Neural cell (in vitro differentiated cells): ENCODE results near the gene PPFIBP1. TPM values are rescaled to one million over a fixed set of nuclear protein-coding genes. Genes with fewer than 3 reads are reported as not detected.

Experiments used
- H2AFZ ChIP-seq: fragments of 200-600, 300-800 bp; sonication (generic), shearing (Covaris generic); 2 replicates; pipeline ENCODE4 v1.6.0; 2014; ENCODE audit warnings: low read depth, mild to moderate bottlenecking, antibody characterized with exemption, low read length, moderate library complexity
- H3F3A ChIP-seq: fragments of 200-600 bp; shearing (Covaris generic); 2 replicates; pipeline ENCODE4 v1.6.1; 2016; ENCODE audit warnings: mild to moderate bottlenecking, moderate library complexity, mixed read lengths, antibody characterized with exemption, low read length; ENCODE audit not compliant: insufficient read depth, poor library complexity, severe bottlenecking
- H3K27ac ChIP-seq: fragments of 200-600, 300-800 bp; sonication (generic), shearing (Covaris generic); 2 replicates; pipeline ENCODE4 v1.5.1; 2014; ENCODE audit warnings: mild to moderate bottlenecking, low read length, moderate library complexity
- H3K27me3 ChIP-seq: fragments of 300-800, 200-600 bp; sonication (generic), shearing (Covaris generic); 2 replicates; pipeline ENCODE4 v1.6.0; 2014; ENCODE audit warnings: mild to moderate bottlenecking, low read depth, low read length, moderate library complexity; ENCODE audit not compliant: insufficient read depth
- H3K36me3 ChIP-seq: fragments of 300-800, 200-600 bp; sonication (generic), shearing (Covaris generic); 2 replicates; pipeline ENCODE4 v1.5.1; 2014; ENCODE audit warnings: mild to moderate bottlenecking, antibody characterized with exemption, low read length, moderate library complexity; ENCODE audit not compliant: insufficient read depth
- H3K4me2 ChIP-seq: fragments of 300-800, 200-600 bp; sonication (generic), shearing (Covaris generic); 2 replicates; pipeline ENCODE4 v1.6.0; 2014; ENCODE audit warnings: mild to moderate bottlenecking, low read length
- H3K4me3 ChIP-seq: fragments of 300-800, 200-600 bp; sonication (generic), shearing (Covaris generic); 2 replicates; pipeline ENCODE4 v1.5.1; 2014; ENCODE audit warnings: mild to moderate bottlenecking, low read length, moderate library complexity
- H3K79me2 ChIP-seq: fragments of 200-600 bp; shearing (Covaris generic); replicated peaks from 2 replicates; pipeline ENCODE4 v1.6.0; 2014; ENCODE audit warnings: mild to moderate bottlenecking, low read length, moderate library complexity; ENCODE audit not compliant: insufficient read depth
- H3K9ac ChIP-seq: fragments of 300-800, 200-600 bp; sonication (generic), shearing (Covaris generic); 2 replicates; pipeline ENCODE4 v1.6.1; 2016; ENCODE audit warnings: mild to moderate bottlenecking, low read length, mixed read lengths
- H3K9me2 ChIP-seq: fragments of 200-600 bp; shearing (Covaris generic); 2 replicates; pipeline ENCODE4 v1.6.1; 2016; ENCODE audit warnings: mild to moderate bottlenecking, low read length, mixed read lengths; ENCODE audit not compliant: insufficient read depth
- H3K9me3 ChIP-seq: fragments of 200-600, 300-800 bp; sonication (generic), shearing (Covaris generic); 2 replicates; pipeline ENCODE4 v1.6.1; 2016; ENCODE audit warnings: mild to moderate bottlenecking, mixed run types, low read length, moderate library complexity, mixed read lengths
- H4K20me1 ChIP-seq: fragments of 200-600 bp; shearing (Covaris generic); 2 replicates; pipeline ENCODE4 v1.6.1; 2016; ENCODE audit warnings: mild to moderate bottlenecking, mixed run types; ENCODE audit not compliant: insufficient read depth
- EP300 ChIP-seq: fragments of 450-650 bp; conservative IDR thresholded peaks from 2 replicates; pipeline ENCODE4 v1.6.1; 2014; ENCODE audit warnings: antibody characterized with exemption, mild to moderate bottlenecking, moderate library complexity; ENCODE audit not compliant: poor library complexity, severe bottlenecking
- EZH2 ChIP-seq: fragments of 200-600, 300-800 bp; shearing (Covaris generic), sonication (generic); IDR thresholded peaks from 2 replicates; pipeline ENCODE4 v1.6.1; 2014; ENCODE audit warnings: antibody characterized with exemption, low read length, borderline replicate concordance, mild to moderate bottlenecking; ENCODE audit not compliant: insufficient read depth, poor library complexity, severe bottlenecking
- MXI1 ChIP-seq: fragments of 450-650 bp; conservative IDR thresholded peaks from 2 replicates; pipeline ENCODE4 v1.6.1; 2014; ENCODE audit warnings: antibody characterized with exemption, mild to moderate bottlenecking; ENCODE audit not compliant: poor library complexity, severe bottlenecking
- POLR2AphosphoS5 ChIP-seq: IDR thresholded peaks from 2 replicates; pipeline ENCODE4 v1.6.1; 2012
- RAD21 ChIP-seq: fragments of 450-650 bp; conservative IDR thresholded peaks from 2 replicates; pipeline ENCODE4 v1.6.1; 2014; ENCODE audit warnings: antibody characterized with exemption, mild to moderate bottlenecking, moderate library complexity
- SMC3 ChIP-seq: fragments of 450-650 bp; conservative IDR thresholded peaks from 2 replicates; pipeline ENCODE4 v1.6.1; 2014; ENCODE audit warnings: antibody characterized with exemption, mild to moderate bottlenecking, moderate library complexity; ENCODE audit not compliant: poor library complexity
- TAF1 ChIP-seq: IDR thresholded peaks from 2 replicates; pipeline ENCODE4 v1.6.1; 2012; ENCODE audit warnings: low read depth
- polyA plus RNA-seq: library from polyadenylated mRNA; depleted of rRNA; stranded (reverse); fragments of >200 nt; gene quantifications from 2 replicates; pipeline ENCODE4 v1.2.3, GENCODE V29; 2014
- TF ChIP-seq, protein P1 (sequence below): fragments of 450-650 bp; IDR thresholded peaks from 2 replicates; pipeline ENCODE4 v1.5.1; 2014; ENCODE audit warnings: antibody characterized with exemption, mild to moderate bottlenecking, moderate library complexity; ENCODE audit not compliant: poor library complexity, severe bottlenecking
- TF ChIP-seq, protein P2 (sequence below): IDR thresholded peaks from 2 replicates; pipeline ENCODE4 v1.6.1; 2012; ENCODE audit warnings: borderline replicate concordance

Gene PPFIBP1
- polyA plus RNA-seq, 1 donor from 2014 or later: 30.2 TPM

DNA sequence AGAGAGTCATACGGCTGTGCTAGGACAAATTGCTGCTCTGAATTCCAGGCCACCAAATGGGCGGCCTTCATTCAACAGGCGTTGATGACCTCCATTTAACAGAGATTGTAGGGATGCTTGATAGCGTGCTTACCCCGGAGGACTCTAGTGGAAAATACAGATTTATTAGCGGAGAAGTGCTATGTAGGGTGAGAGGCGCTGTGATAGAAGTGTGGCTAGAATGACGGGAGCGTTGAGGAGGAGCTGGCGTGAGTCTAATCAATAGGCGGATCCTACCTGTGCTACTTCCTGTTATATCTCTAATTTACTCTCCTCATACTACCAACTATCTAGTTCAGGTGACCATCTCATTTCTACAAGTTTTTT lies 187.3 kb downstream of the PPFIBP1 start:
- H3K4me3 ChIP-seq: peak overlapping the region; percentile 96
- H3K9ac ChIP-seq: peak overlapping the region; percentile 87
- peak overlapping the region; percentile 94 for H3K4me2 ChIP-seq
- H3K27ac ChIP-seq: peak overlapping the region; percentile 83
- peaks cover 7% of the 10 kb centered on the region for H3F3A ChIP-seq
- peak overlapping the region; percentile 65 for H2AFZ ChIP-seq
- no peaks in the 10 kb centered on the region for H3K27me3 ChIP-seq
- H3K36me3 ChIP-seq: no peaks in the 10 kb centered on the region
- no peaks in the 10 kb centered on the region for H3K9me3 ChIP-seq
- TF ChIP-seq, protein P1, sequence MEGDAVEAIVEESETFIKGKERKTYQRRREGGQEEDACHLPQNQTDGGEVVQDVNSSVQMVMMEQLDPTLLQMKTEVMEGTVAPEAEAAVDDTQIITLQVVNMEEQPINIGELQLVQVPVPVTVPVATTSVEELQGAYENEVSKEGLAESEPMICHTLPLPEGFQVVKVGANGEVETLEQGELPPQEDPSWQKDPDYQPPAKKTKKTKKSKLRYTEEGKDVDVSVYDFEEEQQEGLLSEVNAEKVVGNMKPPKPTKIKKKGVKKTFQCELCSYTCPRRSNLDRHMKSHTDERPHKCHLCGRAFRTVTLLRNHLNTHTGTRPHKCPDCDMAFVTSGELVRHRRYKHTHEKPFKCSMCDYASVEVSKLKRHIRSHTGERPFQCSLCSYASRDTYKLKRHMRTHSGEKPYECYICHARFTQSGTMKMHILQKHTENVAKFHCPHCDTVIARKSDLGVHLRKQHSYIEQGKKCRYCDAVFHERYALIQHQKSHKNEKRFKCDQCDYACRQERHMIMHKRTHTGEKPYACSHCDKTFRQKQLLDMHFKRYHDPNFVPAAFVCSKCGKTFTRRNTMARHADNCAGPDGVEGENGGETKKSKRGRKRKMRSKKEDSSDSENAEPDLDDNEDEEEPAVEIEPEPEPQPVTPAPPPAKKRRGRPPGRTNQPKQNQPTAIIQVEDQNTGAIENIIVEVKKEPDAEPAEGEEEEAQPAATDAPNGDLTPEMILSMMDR: peak; percentile 7
- TF ChIP-seq EZH2: no peak
- no peaks in the 10 kb centered on the region for H4K20me1 ChIP-seq
- no peaks in the 10 kb centered on the region for H3K9me2 ChIP-seq
- peaks cover 41% of the 10 kb centered on the region for H3K79me2 ChIP-seq

DNA sequence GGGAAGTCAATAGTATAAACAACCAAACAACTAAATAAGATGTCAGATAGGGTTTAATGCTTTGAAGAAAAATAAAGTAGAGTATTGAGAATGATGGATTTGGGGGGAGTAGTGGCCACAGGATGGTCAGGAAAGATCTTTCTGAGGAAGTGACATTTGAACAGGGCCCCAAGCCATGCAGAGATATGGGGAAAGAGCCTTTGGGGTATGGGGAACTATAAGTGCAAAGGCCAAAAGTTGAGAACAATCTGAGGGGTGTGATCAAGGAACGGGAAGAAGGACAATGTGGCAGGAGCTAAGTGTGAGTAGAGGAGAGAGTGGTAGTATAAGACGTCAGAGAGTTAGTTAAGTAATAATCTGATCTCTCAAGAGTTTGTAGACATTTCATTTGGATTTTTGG lies 188.0 kb downstream of the PPFIBP1 start:
- peak overlapping the region; percentile 96 for H3K4me3 ChIP-seq
- H3K9me3 ChIP-seq: no peaks in the 10 kb centered on the region
- H3K9me2 ChIP-seq: no peaks in the 10 kb centered on the region
- no peaks in the 10 kb centered on the region for H3K27me3 ChIP-seq
- H3K79me2 ChIP-seq: peaks cover 41% of the 10 kb centered on the region
- TF ChIP-seq, protein P1: no peak
- TF ChIP-seq POLR2AphosphoS5 (no peak), MXI1 (no peak), SMC3 (no peak), EZH2 (no peak), RAD21 (no peak), TAF1 (no peak), EP300 (no peak)
- TF ChIP-seq, protein P2, sequence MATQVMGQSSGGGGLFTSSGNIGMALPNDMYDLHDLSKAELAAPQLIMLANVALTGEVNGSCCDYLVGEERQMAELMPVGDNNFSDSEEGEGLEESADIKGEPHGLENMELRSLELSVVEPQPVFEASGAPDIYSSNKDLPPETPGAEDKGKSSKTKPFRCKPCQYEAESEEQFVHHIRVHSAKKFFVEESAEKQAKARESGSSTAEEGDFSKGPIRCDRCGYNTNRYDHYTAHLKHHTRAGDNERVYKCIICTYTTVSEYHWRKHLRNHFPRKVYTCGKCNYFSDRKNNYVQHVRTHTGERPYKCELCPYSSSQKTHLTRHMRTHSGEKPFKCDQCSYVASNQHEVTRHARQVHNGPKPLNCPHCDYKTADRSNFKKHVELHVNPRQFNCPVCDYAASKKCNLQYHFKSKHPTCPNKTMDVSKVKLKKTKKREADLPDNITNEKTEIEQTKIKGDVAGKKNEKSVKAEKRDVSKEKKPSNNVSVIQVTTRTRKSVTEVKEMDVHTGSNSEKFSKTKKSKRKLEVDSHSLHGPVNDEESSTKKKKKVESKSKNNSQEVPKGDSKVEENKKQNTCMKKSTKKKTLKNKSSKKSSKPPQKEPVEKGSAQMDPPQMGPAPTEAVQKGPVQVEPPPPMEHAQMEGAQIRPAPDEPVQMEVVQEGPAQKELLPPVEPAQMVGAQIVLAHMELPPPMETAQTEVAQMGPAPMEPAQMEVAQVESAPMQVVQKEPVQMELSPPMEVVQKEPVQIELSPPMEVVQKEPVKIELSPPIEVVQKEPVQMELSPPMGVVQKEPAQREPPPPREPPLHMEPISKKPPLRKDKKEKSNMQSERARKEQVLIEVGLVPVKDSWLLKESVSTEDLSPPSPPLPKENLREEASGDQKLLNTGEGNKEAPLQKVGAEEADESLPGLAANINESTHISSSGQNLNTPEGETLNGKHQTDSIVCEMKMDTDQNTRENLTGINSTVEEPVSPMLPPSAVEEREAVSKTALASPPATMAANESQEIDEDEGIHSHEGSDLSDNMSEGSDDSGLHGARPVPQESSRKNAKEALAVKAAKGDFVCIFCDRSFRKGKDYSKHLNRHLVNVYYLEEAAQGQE: no peak
- H2AFZ ChIP-seq: no peak overlapping the region
- peak overlapping the region; percentile 87 for H3K9ac ChIP-seq
- no peaks in the 10 kb centered on the region for H4K20me1 ChIP-seq
- H3K4me2 ChIP-seq: peak overlapping the region; percentile 94
- H3K36me3 ChIP-seq: no peaks in the 10 kb centered on the region
- H3K27ac ChIP-seq: no peak overlapping the region
- H3F3A ChIP-seq: peaks cover 7% of the 10 kb centered on the region
